GM12891 (cell line): ENCODE measurements around the gene ZSWIM5.

Source experiments
- POLR2A ChIP-seq: IDR thresholded peaks from 2 replicates; pipeline ENCODE4 v1.6.1; 2011; ENCODE audit warnings: low read depth, low read length, control low read depth
- POLR2AphosphoS5 ChIP-seq: IDR thresholded peaks from 2 replicates; pipeline ENCODE4 v1.6.1; 2011; ENCODE audit warnings: low read depth, low read length, control low read depth
- TAF1 ChIP-seq: IDR thresholded peaks from 2 replicates; pipeline ENCODE4 v1.6.1; 2011; ENCODE audit warnings: low read depth, low read length, control low read depth

DNA sequence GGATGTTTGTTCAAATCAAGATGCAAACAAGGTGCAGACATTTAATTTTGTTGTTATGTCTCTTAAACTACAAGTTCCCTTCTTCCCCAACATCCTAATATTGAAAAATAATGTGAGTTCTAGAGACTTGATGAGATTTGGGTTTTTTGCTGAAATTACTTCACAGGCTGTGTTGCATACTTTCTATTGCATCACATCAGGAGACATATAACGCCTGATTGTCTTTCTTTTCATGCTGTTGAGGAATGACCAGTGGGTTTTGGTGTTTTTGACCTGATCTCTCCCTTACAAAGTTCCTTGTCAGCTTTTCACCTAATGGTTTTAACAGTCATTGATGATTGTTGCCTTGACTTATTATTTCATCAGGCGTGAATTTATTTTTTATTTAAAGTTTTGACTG is 111.0 kb downstream of the ZSWIM5 start:
- TF ChIP-seq POLR2A (no peak), POLR2AphosphoS5 (no peak), TAF1 (no peak)
